ENCODE measurements around the gene LMO3. TPM values are rescaled to one million over a fixed set of nuclear protein-coding genes. Genes with fewer than 3 reads are reported as not detected.

Gene LMO3
- total RNA-seq, 4 donors from 2014 or later, result 132 to 282 (median 197) TPM

DNA sequence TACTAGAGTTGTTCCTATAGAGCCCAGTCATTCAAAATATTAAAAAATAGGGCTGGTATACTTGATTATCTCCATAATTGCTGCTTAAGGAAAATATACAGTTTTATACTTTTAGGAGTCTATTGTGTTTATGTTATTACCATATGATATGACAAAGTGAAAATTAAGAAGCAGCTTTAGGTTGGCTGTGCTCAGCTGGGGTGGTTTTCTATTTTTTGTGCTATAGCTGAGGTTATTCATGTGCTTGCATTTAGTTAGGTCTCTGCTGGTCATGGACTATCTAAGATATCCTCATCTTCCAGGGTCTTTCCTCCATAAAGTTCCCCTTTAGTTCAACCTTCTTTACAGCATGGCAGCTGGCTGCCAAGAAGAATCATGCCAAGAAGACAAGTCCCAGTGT lies 13.6 kb upstream of the LMO3 start:
- TF ChIP-seq, protein P1, sequence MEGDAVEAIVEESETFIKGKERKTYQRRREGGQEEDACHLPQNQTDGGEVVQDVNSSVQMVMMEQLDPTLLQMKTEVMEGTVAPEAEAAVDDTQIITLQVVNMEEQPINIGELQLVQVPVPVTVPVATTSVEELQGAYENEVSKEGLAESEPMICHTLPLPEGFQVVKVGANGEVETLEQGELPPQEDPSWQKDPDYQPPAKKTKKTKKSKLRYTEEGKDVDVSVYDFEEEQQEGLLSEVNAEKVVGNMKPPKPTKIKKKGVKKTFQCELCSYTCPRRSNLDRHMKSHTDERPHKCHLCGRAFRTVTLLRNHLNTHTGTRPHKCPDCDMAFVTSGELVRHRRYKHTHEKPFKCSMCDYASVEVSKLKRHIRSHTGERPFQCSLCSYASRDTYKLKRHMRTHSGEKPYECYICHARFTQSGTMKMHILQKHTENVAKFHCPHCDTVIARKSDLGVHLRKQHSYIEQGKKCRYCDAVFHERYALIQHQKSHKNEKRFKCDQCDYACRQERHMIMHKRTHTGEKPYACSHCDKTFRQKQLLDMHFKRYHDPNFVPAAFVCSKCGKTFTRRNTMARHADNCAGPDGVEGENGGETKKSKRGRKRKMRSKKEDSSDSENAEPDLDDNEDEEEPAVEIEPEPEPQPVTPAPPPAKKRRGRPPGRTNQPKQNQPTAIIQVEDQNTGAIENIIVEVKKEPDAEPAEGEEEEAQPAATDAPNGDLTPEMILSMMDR (IDR thresholded peaks at IDR 0.05), result no peak
- no peak for TF ChIP-seq POLR2A (IDR thresholded peaks at IDR 0.05)
- intact Hi-C loops (cut with DNase I), result no loop called here
- H3K4me3 ChIP-seq (replicated peaks in 1 of 3), result no peak overlapping the region
- no peaks in the 10 kb centered on the region for H3K9me3 ChIP-seq
- no peaks in the 10 kb centered on the region for H3K36me3 ChIP-seq
- no peaks in the 10 kb centered on the region for H3K27me3 ChIP-seq
- DNase-seq, result no peak
- peaks cover 12 to 15% of the 10 kb centered on the region in 2 donors for H3K4me1 ChIP-seq
- no peak overlapping the region for H3K27ac ChIP-seq

DNA sequence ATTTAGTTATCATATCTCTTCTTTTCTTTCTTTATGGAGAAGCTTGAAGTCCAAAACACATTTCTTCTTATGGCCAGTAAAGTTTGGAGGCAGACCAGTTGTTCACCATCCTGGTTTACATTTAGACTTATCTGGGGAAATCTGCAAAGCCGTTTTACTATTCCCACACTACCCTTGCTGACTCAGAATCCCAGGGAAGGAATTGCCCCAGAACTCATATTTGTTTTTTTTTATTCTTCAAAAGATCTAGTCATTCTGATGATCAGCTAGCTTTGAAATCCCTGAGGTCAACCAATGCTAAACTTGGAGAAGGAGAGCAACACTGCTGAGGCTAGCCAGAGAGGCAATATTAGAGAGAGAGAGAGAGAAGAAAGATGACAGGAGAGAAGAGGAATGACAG lies 12.3 kb upstream of the LMO3 start:
- Histone ChIP-seq H3K27me3 (no peaks in the 10 kb centered on the region), H3K27ac (no peak overlapping the region), H3K4me1 (peaks cover 21 to 26% of the 10 kb centered on the region in 2 donors), H3K36me3 (no peaks in the 10 kb centered on the region), H3K4me3 (replicated peaks in 1 of 3) (no peak overlapping the region), H3K9me3 (no peaks in the 10 kb centered on the region)
- TF ChIP-seq, protein P1 (IDR thresholded peaks at IDR 0.05), result no peak
- no peak for TF ChIP-seq POLR2A (IDR thresholded peaks at IDR 0.05)
- intact Hi-C loops (cut with DNase I), result no loop called here
- WGBS, 2 donors, result 80 to 83% methylated on average over 1 of the region's 1 CpG
- no peak for DNase-seq

DNA sequence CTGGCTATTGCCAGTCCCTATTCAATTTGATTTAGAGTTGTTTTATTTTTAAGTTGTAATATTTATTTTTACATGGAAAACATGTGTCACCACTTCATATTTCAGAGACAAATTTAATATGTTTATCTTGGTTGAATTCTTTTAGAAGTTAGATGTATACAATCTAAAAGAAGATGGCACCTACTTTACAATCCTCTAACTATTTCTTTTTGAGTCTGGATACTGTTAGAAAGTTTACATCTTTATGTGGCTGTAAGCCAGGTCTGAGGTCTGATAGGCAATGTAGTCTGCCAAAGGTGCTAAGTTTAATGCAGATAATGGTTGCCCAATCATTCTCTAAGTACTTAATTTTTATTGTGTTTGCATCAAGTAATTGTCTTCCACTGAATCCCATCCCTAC lies 7.2 kb upstream of the LMO3 start:
- TF ChIP-seq, protein P1 (IDR thresholded peaks at IDR 0.05), result no peak
- no peak for TF ChIP-seq POLR2A (IDR thresholded peaks at IDR 0.05)
- no peaks in the 10 kb centered on the region for H3K27me3 ChIP-seq
- H3K27ac ChIP-seq, result peak overlapping the region; percentile 97 to 99 (median 97)
- H3K9me3 ChIP-seq, result no peaks in the 10 kb centered on the region
- H3K36me3 ChIP-seq, result no peaks in the 10 kb centered on the region
- H3K4me3 ChIP-seq (replicated peaks in 1 of 3), result no peak overlapping the region
- intact Hi-C loops (cut with DNase I), result no loop called here
- DNase-seq, result no peak
- H3K4me1 ChIP-seq, result peaks cover 43 to 45% of the 10 kb centered on the region in 2 donors

DNA sequence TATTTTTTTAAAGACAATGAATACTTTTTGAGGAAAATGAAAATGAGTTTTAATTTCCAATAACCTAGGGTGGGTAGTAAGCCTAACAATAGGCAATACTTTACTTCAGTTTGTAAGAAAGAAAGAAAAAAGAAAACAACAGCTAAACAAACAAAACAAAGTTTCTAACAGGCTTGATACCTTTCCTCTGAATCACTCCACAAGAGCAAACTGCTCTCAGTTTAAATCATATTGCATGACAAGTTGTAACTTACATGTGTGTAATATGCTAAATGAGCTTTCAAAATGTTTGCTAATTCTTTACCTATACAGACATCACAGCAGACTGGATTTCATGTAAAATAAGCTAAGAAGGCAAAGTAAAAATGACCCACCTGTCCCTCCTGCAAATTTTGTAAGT lies 6.7 kb upstream of the LMO3 start:
- Histone ChIP-seq H3K9me3 (no peaks in the 10 kb centered on the region), H3K36me3 (no peaks in the 10 kb centered on the region), H3K4me3 (replicated peaks in 1 of 3) (no peak overlapping the region), H3K27ac (peak overlapping the region; percentile 97 to 99 (median 97)), H3K27me3 (no peaks in the 10 kb centered on the region), H3K4me1 (peaks cover 45 to 48% of the 10 kb centered on the region in 2 donors)
- no peak for TF ChIP-seq POLR2A (IDR thresholded peaks at IDR 0.05)
- TF ChIP-seq, protein P1 (IDR thresholded peaks at IDR 0.05), result no peak
- DNase-seq, result no peak
- intact Hi-C loops (cut with DNase I), result no loop called here

DNA sequence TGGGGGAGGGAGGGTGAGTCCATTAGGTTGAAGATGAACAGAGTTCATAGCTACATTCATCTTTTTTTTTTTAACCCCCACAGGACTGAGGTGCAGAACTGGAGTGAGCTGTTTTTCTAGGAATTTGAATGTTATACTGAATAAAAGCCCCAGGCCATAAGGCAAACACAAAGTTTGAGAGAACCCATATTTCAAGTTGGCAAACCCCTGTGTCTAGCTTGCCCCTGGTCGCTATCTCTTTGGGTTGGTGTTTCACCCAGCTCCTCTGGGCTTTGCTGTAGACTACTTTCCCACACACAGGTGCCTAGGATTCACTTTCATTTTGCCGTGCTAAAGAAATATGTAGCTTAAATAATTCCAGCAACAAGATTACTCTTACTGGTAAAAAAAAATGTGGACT lies 5.2 kb upstream of the LMO3 start:
- Histone ChIP-seq H3K4me3 (replicated peaks in 1 of 3) (peak overlapping the region in 2 of 3 donors; percentile 9 to 11), H3K27ac (peak overlapping the region; percentile 97 to 99 (median 97)), H3K27me3 (no peaks in the 10 kb centered on the region), H3K36me3 (no peaks in the 10 kb centered on the region), H3K4me1 (peaks cover 45 to 54% of the 10 kb centered on the region in 2 donors), H3K9me3 (no peaks in the 10 kb centered on the region)
- TF ChIP-seq, protein P1 (IDR thresholded peaks at IDR 0.05), result no peak
- no peak for TF ChIP-seq POLR2A (IDR thresholded peaks at IDR 0.05)
- intact Hi-C loops (cut with DNase I), result no loop called here
- DNase-seq, result no peak
- 33 to 58% methylated on average over 2 of the region's 2 CpGs for WGBS, 2 donors
